Trophoblast cell (in vitro differentiated cells and primary cell): ENCODE measurements around the gene ACCS.

Experiments used
- DNase-seq, 2 donors: peaks; one replicate each; pipeline ENCODE4 v3.0.0-alpha.2; 2016
- H2AFZ ChIP-seq: 2 replicates; pipeline ENCODE4 v1.6.1; 2013; ENCODE audit warnings: low read length, moderate library complexity, mild to moderate bottlenecking; ENCODE audit not compliant: insufficient read depth, poor library complexity
- H2AK5ac ChIP-seq: 2 replicates; pipeline ENCODE4 v1.6.1; 2013; ENCODE audit warnings: mild to moderate bottlenecking, low read length
- H2BK120ac ChIP-seq: 2 replicates; pipeline ENCODE4 v1.6.1; 2013; ENCODE audit warnings: low read length, mild to moderate bottlenecking, moderate library complexity; ENCODE audit not compliant: insufficient read depth, poor library complexity
- H2BK12ac ChIP-seq: 2 replicates; pipeline ENCODE4 v1.6.1; 2013; ENCODE audit warnings: mild to moderate bottlenecking, low read length, moderate library complexity
- H2BK5ac ChIP-seq: 2 replicates; pipeline ENCODE4 v1.6.1; 2013; ENCODE audit warnings: low read length, low read depth, moderate library complexity, mild to moderate bottlenecking; ENCODE audit not compliant: poor library complexity
- H3K14ac ChIP-seq: 2 replicates; pipeline ENCODE4 v1.6.1; 2013; ENCODE audit warnings: mild to moderate bottlenecking, low read length
- H3K18ac ChIP-seq: 2 replicates; pipeline ENCODE4 v1.6.1; 2013; ENCODE audit warnings: mild to moderate bottlenecking, low read length
- H3K23ac ChIP-seq: 2 replicates; pipeline ENCODE4 v1.6.1; 2013; ENCODE audit warnings: low read length
- H3K27ac ChIP-seq: 2 replicates; pipeline ENCODE4 v1.5.1; 2013; ENCODE audit warnings: low read depth, mild to moderate bottlenecking, inconsistent platforms, low read length, moderate library complexity
- H3K27me3 ChIP-seq: 2 replicates; pipeline ENCODE4 v1.6.1; 2013; ENCODE audit warnings: inconsistent platforms, mild to moderate bottlenecking, low read length, moderate library complexity; ENCODE audit not compliant: insufficient read depth
- H3K36me3 ChIP-seq, 2 experiments: 1 replicate in 1 of 2; 2 replicates in 1 of 2; pipeline ENCODE4 v1.6.1; 2013; ENCODE audit warnings: low read length in 2 of 2, mild to moderate bottlenecking in 2 of 2, moderate library complexity in 1 of 2; ENCODE audit not compliant: insufficient read depth in 2 of 2, control insufficient read depth in 1 of 2
- H3K4ac ChIP-seq: 2 replicates; pipeline ENCODE4 v1.6.1; 2013; ENCODE audit warnings: low read depth, mild to moderate bottlenecking, low read length, moderate library complexity
- H3K4me1 ChIP-seq, 2 experiments: 1 replicate in 1 of 2; 2 replicates in 1 of 2; pipeline ENCODE4 v1.6.1; 2013; ENCODE audit warnings: low read length in 2 of 2, mild to moderate bottlenecking in 2 of 2, moderate library complexity in 1 of 2; ENCODE audit not compliant: insufficient read depth in 2 of 2, control insufficient read depth in 1 of 2
- H3K4me2 ChIP-seq: 2 replicates; pipeline ENCODE4 v1.6.1; 2013; ENCODE audit warnings: inconsistent platforms, mild to moderate bottlenecking, low read length, moderate library complexity
- H3K4me3 ChIP-seq: 2 replicates; pipeline ENCODE4 v1.5.1; 2013; ENCODE audit warnings: mild to moderate bottlenecking, low read depth, low read length, inconsistent platforms
- H3K79me1 ChIP-seq: one replicate; pipeline ENCODE4 v1.6.1; 2013; ENCODE audit warnings: low read length
- H3K79me2 ChIP-seq: 2 replicates; pipeline ENCODE4 v1.6.1; 2013; ENCODE audit warnings: low read length, mild to moderate bottlenecking; ENCODE audit not compliant: control insufficient read depth, insufficient read depth, poor library complexity
- H3K9ac ChIP-seq: 2 replicates; pipeline ENCODE4 v1.6.1; 2013; ENCODE audit warnings: mild to moderate bottlenecking, low read length
- H3K9me3 ChIP-seq: 2 replicates; pipeline ENCODE4 v1.6.1; 2013; ENCODE audit warnings: low read depth, mild to moderate bottlenecking, control low read depth, inconsistent platforms, low read length; ENCODE audit not compliant: insufficient read depth
- H4K12ac ChIP-seq: 2 replicates; pipeline ENCODE4 v1.6.1; 2013; ENCODE audit warnings: low read depth, mild to moderate bottlenecking, low read length, moderate library complexity
- H4K8ac ChIP-seq: 2 replicates; pipeline ENCODE4 v1.6.1; 2013; ENCODE audit warnings: low read depth, mild to moderate bottlenecking, low read length, moderate library complexity
- H4K91ac ChIP-seq: one replicate; pipeline ENCODE4 v1.6.1; 2013; ENCODE audit warnings: low read depth, mild to moderate bottlenecking, low read length, moderate library complexity
- WGBS: extraction: QIAGEN DNeasy Blood & Tissue Kit; methylation state at CpG from one replicate; pipeline ENCODE4 v1.1.7; 2013; ENCODE audit warnings: missing lambda C conversion rate; ENCODE audit not compliant: insufficient read length, insufficient coverage; ENCODE audit errors: extremely low coverage; 5-methylcytosine and 5-hydroxymethylcytosine counted together

ACCS gene

DNA sequence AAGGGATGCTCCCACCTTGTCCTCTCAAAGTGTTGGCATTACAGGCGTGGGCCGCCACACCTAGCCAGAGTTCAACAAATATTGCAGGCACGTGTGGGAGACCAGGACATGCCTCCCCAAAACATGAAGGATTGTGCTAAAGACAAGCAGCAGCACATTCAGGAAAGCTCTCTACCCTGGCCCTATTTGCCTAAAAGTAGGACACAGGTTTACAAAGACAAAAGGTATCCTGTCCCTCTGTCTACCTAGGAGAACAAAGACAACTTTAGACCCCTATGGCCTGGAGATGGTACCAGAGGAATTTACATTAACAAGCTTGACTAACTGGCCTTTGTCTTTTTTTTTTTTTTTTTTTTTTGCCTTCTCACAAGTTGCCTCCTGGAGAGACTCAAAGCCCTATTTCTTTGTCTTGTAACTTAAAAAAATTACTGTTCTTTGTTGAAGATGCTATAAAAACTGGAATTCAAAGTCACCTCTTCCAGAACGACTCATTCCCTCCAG lies 859 bp upstream of the ACCS start:
- Histone ChIP-seq H3K23ac (no peak overlapping the region), H3K9ac (no peak overlapping the region), H2BK12ac (no peak overlapping the region), H4K12ac (no peak overlapping the region), H2BK5ac (no peak overlapping the region), H4K8ac (no peak overlapping the region), H3K4me2 (no peak overlapping the region), H3K27ac (no peak overlapping the region), H3K4ac (no peak overlapping the region), H3K14ac (no peak overlapping the region), H3K4me3 (no peak overlapping the region), H3K4me1 (peaks cover 0 to 3% of the 10 kb centered on the region in 2 experiments), H3K79me1 (peaks cover 8% of the 10 kb centered on the region), H3K79me2 (peaks cover 3% of the 10 kb centered on the region), H4K91ac (no peak overlapping the region), H3K36me3 (no peaks in the 10 kb centered on the region), H3K18ac (no peak overlapping the region), H3K27me3 (no peaks in the 10 kb centered on the region), H2AK5ac (no peak overlapping the region), H2BK120ac (no peak overlapping the region), H2AFZ (no peak overlapping the region), H3K9me3 (no peaks in the 10 kb centered on the region)
- WGBS = no CpG with 5 or more reads among the region's 4 CpGs
- no peak for DNase-seq

DNA sequence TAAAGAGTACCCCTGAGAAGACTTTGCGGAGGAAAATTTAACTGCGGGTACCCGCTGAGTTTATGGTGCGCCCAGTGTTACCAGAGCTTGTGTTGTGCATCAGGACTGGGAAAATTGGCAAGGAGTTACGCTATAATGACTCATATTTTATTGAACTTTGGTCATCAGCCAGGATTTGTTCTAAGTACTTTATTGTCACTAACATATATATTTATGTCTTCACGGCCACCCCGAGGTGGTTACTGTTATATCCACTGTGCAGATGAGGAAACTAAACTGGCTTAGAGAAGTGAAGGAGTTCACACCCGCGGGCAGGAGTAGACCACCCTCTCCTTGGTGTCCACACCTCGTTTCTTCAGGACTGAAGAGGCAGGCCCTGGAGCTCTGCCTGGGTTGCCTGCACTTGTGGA lies 667 bp downstream of the ACCS start:
- Histone ChIP-seq H2BK12ac (no peak overlapping the region), H3K14ac (peak overlapping the region; percentile 22), H3K79me2 (peaks cover 3% of the 10 kb centered on the region), H2AK5ac (no peak overlapping the region), H3K4me2 (peak overlapping the region; percentile 79), H2AFZ (peak overlapping the region; percentile 58), H4K12ac (peak overlapping the region; percentile 54), H3K4me1 (peaks cover 0 to 3% of the 10 kb centered on the region in 2 experiments), H3K27ac (no peak overlapping the region), H3K9ac (peak overlapping the region; percentile 46), H3K36me3 (no peaks in the 10 kb centered on the region), H4K8ac (peak overlapping the region; percentile 87), H2BK120ac (peak overlapping the region; percentile 4), H4K91ac (peak overlapping the region; percentile 40), H3K4me3 (peak overlapping the region; percentile 68), H3K27me3 (no peaks in the 10 kb centered on the region), H3K9me3 (no peaks in the 10 kb centered on the region), H3K4ac (no peak overlapping the region), H3K79me1 (peaks cover 8% of the 10 kb centered on the region), H2BK5ac (no peak overlapping the region), H3K23ac (no peak overlapping the region), H3K18ac (no peak overlapping the region)
- WGBS = no CpG with 5 or more reads among the region's 10 CpGs
- DNase-seq = peak in 1 of 2 donors; percentile 16

DNA sequence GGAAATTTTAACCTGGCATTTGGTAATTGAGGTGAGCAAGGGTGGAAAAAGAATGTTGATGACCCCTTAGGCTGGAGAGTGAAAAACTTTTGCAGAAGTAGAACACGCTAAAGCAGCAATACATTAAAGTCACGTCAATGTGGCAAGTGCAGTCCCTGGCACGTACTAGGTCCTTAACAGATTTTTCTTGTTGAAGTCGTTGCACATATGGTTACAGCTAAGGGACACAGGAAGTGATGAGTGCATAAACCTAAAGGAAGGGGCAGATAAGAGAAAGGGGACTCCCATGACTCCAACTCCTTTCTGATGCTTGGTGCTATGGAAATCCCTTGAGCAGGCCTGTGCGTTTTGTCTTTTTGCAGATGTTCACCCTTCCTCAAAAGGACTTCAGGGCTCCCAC lies 1.2 kb downstream of the ACCS start:
- no peak overlapping the region for H3K18ac ChIP-seq
- H3K4me1 ChIP-seq = peaks cover 0 to 3% of the 10 kb centered on the region in 2 experiments
- H2AK5ac ChIP-seq = no peak overlapping the region
- no peak overlapping the region for H3K23ac ChIP-seq
- no peak overlapping the region for H4K8ac ChIP-seq
- no peak overlapping the region for H2BK12ac ChIP-seq
- no peaks in the 10 kb centered on the region for H3K9me3 ChIP-seq
- H4K91ac ChIP-seq = no peak overlapping the region
- no peak overlapping the region for H3K4me3 ChIP-seq
- no peak overlapping the region for H3K4me2 ChIP-seq
- H3K27me3 ChIP-seq = no peaks in the 10 kb centered on the region
- no peak overlapping the region for H3K27ac ChIP-seq
- no peak overlapping the region for H4K12ac ChIP-seq
- no peak overlapping the region for H2BK5ac ChIP-seq
- no peak overlapping the region for H3K14ac ChIP-seq
- peaks cover 8% of the 10 kb centered on the region for H3K79me1 ChIP-seq
- no peak overlapping the region for H2AFZ ChIP-seq
- peaks cover 3% of the 10 kb centered on the region for H3K79me2 ChIP-seq
- no peak overlapping the region for H2BK120ac ChIP-seq
- H3K4ac ChIP-seq = no peak overlapping the region
- no peak overlapping the region for H3K9ac ChIP-seq
- H3K36me3 ChIP-seq = no peaks in the 10 kb centered on the region
- DNase-seq = no peak
- WGBS = no CpG with 5 or more reads among the region's 5 CpGs

DNA sequence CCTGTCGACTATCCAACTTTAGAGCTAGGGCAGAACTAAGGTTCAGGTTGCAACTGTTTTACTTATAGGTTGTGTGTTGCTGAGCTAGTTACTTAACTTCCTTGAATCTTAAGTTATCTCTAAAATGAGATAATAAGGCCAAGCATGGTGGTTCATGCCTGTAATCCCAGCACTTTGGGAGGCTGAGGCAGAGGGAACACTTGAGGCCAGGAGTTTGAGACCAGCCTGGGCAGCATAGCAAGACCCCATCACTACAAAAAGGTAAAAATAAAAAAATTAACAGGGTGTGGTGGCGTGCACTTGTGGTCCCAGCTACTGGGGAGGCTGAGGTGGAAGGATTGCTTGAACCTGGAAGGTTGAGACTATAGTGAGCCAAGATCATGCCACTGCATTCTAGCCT lies 2.1 kb downstream of the ACCS start:
- Histone ChIP-seq H4K12ac (no peak overlapping the region), H3K79me2 (peaks cover 3% of the 10 kb centered on the region), H3K23ac (no peak overlapping the region), H4K8ac (no peak overlapping the region), H2BK5ac (no peak overlapping the region), H4K91ac (no peak overlapping the region), H3K4ac (no peak overlapping the region), H3K14ac (no peak overlapping the region), H3K4me3 (no peak overlapping the region), H2AK5ac (no peak overlapping the region), H3K4me2 (no peak overlapping the region), H3K4me1 (peaks cover 0 to 3% of the 10 kb centered on the region in 2 experiments), H3K9me3 (peaks cover under 1% of the 10 kb centered on the region), H2AFZ (no peak overlapping the region), H3K9ac (no peak overlapping the region), H3K27ac (no peak overlapping the region), H2BK12ac (no peak overlapping the region), H3K27me3 (no peaks in the 10 kb centered on the region), H3K79me1 (peaks cover 8% of the 10 kb centered on the region), H3K36me3 (no peaks in the 10 kb centered on the region), H2BK120ac (no peak overlapping the region), H3K18ac (no peak overlapping the region)
- DNase-seq = no peak
- no CpG with 5 or more reads among the region's 2 CpGs for WGBS
